ENCODE results near the gene VNN1. TPM values are rescaled to one million over a fixed set of nuclear protein-coding genes. Genes with fewer than 3 reads are reported as not detected.

Gene VNN1
- total RNA-seq, 1 experiment from 2014 or later, result not detected

DNA sequence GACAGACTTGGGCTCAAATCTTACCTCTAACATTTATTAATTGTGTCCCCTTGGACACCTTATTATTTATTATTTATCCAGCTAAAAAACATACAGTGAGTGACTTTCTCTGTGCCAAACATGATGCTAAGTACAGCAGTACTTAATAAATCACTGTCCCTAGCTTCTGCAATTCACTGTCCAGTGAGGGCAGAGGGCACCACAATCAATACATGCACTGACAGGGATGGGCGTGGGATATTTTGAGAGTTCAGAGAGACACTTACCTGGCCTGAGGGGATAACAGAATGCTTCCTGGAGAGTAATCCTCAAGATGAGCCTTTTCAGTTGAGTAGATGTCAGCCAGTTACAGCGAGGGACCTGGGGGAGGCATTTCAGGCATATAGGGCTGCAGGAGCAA is 80.5 kb downstream of the VNN1 start:
- Histone ChIP-seq H3K27me3 (ENCODE audit: control insufficient read depth, insufficient read depth, low read length) (no peaks in the 10 kb centered on the region), H3K4me3 (ENCODE audit: insufficient read depth, low read depth, low read length) (no peak overlapping the region), H3K36me3 (replicated peaks; ENCODE audit: control insufficient read depth, insufficient read depth, low read length) (no peaks in the 10 kb centered on the region)
- DNase-seq, result no peak

Other genes starting within 250 kb of the VNN1 start
- 19.6 and 22.1 TPM in 2 replicates for gene STX7, start 200.9 kb downstream of the VNN1 start, total RNA-seq (2014; rRNA removed; shearing (Covaris generic))
- gene TAAR9, start 175.8 kb downstream of the VNN1 start, total RNA-seq (2014; rRNA removed; shearing (Covaris generic)), result not detected in 2 replicates
- not detected in 2 replicates for gene TAAR8, start 161.4 kb downstream of the VNN1 start, total RNA-seq (2014; rRNA removed; shearing (Covaris generic))
- not detected in 2 replicates for gene TAAR6, start 143.7 kb downstream of the VNN1 start, total RNA-seq (2014; rRNA removed; shearing (Covaris generic))
- not detected in 2 replicates for gene TAAR5, start 124.3 kb downstream of the VNN1 start, total RNA-seq (2014; rRNA removed; shearing (Covaris generic))
- not detected in 2 replicates for gene TAAR2, start 89.8 kb downstream of the VNN1 start, total RNA-seq (2014; rRNA removed; shearing (Covaris generic))
- not detected in 2 replicates for gene TAAR1, start 54.9 kb downstream of the VNN1 start, total RNA-seq (2014; rRNA removed; shearing (Covaris generic))
- gene VNN2, start 43.8 kb upstream of the VNN1 start, total RNA-seq (2014; rRNA removed; shearing (Covaris generic)), result not detected in 2 replicates
- gene SLC18B1, start 84.6 kb upstream of the VNN1 start, total RNA-seq (2014; rRNA removed; shearing (Covaris generic)), result 15.8 and 17.5 TPM in 2 replicates
- 2,887 and 2,908 TPM in 2 replicates for gene RPS12, start 100.5 kb upstream of the VNN1 start, total RNA-seq (2014; rRNA removed; shearing (Covaris generic))